Neural cell (in vitro differentiated cells): ENCODE measurements around the gene SMG1. TPM values are rescaled to one million over a fixed set of nuclear protein-coding genes. Genes with fewer than 3 reads are reported as not detected.
A peak's percentile ranks its signal among the peaks of the same experiment; 100 is the strongest.
"Not testable (repeated sequence)": the region's sequence is repeated elsewhere in the genome, so short reads cannot be mapped to it uniquely, and the experiment has no call there.

ENCODE experiments used
- H2AFZ ChIP-seq: fragments of 200-600, 300-800 bp; sonication (generic), shearing (Covaris generic); 2 replicates; pipeline ENCODE4 v1.6.0; 2014; ENCODE audit warnings: low read depth, mild to moderate bottlenecking, antibody characterized with exemption, low read length, moderate library complexity
- H3F3A ChIP-seq: fragments of 200-600 bp; shearing (Covaris generic); 2 replicates; pipeline ENCODE4 v1.6.1; 2016; ENCODE audit warnings: mild to moderate bottlenecking, moderate library complexity, mixed read lengths, antibody characterized with exemption, low read length; ENCODE audit not compliant: insufficient read depth, poor library complexity, severe bottlenecking
- H3K27ac ChIP-seq: fragments of 200-600, 300-800 bp; sonication (generic), shearing (Covaris generic); 2 replicates; pipeline ENCODE4 v1.5.1; 2014; ENCODE audit warnings: mild to moderate bottlenecking, low read length, moderate library complexity
- H3K27me3 ChIP-seq: fragments of 300-800, 200-600 bp; sonication (generic), shearing (Covaris generic); 2 replicates; pipeline ENCODE4 v1.6.0; 2014; ENCODE audit warnings: mild to moderate bottlenecking, low read depth, low read length, moderate library complexity; ENCODE audit not compliant: insufficient read depth
- H3K36me3 ChIP-seq: fragments of 300-800, 200-600 bp; sonication (generic), shearing (Covaris generic); 2 replicates; pipeline ENCODE4 v1.5.1; 2014; ENCODE audit warnings: mild to moderate bottlenecking, antibody characterized with exemption, low read length, moderate library complexity; ENCODE audit not compliant: insufficient read depth
- H3K4me2 ChIP-seq: fragments of 300-800, 200-600 bp; sonication (generic), shearing (Covaris generic); 2 replicates; pipeline ENCODE4 v1.6.0; 2014; ENCODE audit warnings: mild to moderate bottlenecking, low read length
- H3K4me3 ChIP-seq: fragments of 300-800, 200-600 bp; sonication (generic), shearing (Covaris generic); 2 replicates; pipeline ENCODE4 v1.5.1; 2014; ENCODE audit warnings: mild to moderate bottlenecking, low read length, moderate library complexity
- H3K79me2 ChIP-seq: fragments of 200-600 bp; shearing (Covaris generic); replicated peaks from 2 replicates; pipeline ENCODE4 v1.6.0; 2014; ENCODE audit warnings: mild to moderate bottlenecking, low read length, moderate library complexity; ENCODE audit not compliant: insufficient read depth
- H3K9ac ChIP-seq: fragments of 300-800, 200-600 bp; sonication (generic), shearing (Covaris generic); 2 replicates; pipeline ENCODE4 v1.6.1; 2016; ENCODE audit warnings: mild to moderate bottlenecking, low read length, mixed read lengths
- H3K9me2 ChIP-seq: fragments of 200-600 bp; shearing (Covaris generic); 2 replicates; pipeline ENCODE4 v1.6.1; 2016; ENCODE audit warnings: mild to moderate bottlenecking, low read length, mixed read lengths; ENCODE audit not compliant: insufficient read depth
- H3K9me3 ChIP-seq: fragments of 200-600, 300-800 bp; sonication (generic), shearing (Covaris generic); 2 replicates; pipeline ENCODE4 v1.6.1; 2016; ENCODE audit warnings: mild to moderate bottlenecking, mixed run types, low read length, moderate library complexity, mixed read lengths
- H4K20me1 ChIP-seq: fragments of 200-600 bp; shearing (Covaris generic); 2 replicates; pipeline ENCODE4 v1.6.1; 2016; ENCODE audit warnings: mild to moderate bottlenecking, mixed run types; ENCODE audit not compliant: insufficient read depth
- CTCF ChIP-seq: fragments of 450-650 bp; IDR thresholded peaks from 2 replicates; pipeline ENCODE4 v1.5.1; 2014; ENCODE audit warnings: antibody characterized with exemption, mild to moderate bottlenecking, moderate library complexity; ENCODE audit not compliant: poor library complexity, severe bottlenecking
- EP300 ChIP-seq: fragments of 450-650 bp; conservative IDR thresholded peaks from 2 replicates; pipeline ENCODE4 v1.6.1; 2014; ENCODE audit warnings: antibody characterized with exemption, mild to moderate bottlenecking, moderate library complexity; ENCODE audit not compliant: poor library complexity, severe bottlenecking
- EZH2 ChIP-seq: fragments of 200-600, 300-800 bp; shearing (Covaris generic), sonication (generic); IDR thresholded peaks from 2 replicates; pipeline ENCODE4 v1.6.1; 2014; ENCODE audit warnings: antibody characterized with exemption, low read length, borderline replicate concordance, mild to moderate bottlenecking; ENCODE audit not compliant: insufficient read depth, poor library complexity, severe bottlenecking
- MXI1 ChIP-seq: fragments of 450-650 bp; conservative IDR thresholded peaks from 2 replicates; pipeline ENCODE4 v1.6.1; 2014; ENCODE audit warnings: antibody characterized with exemption, mild to moderate bottlenecking; ENCODE audit not compliant: poor library complexity, severe bottlenecking
- POLR2AphosphoS5 ChIP-seq: IDR thresholded peaks from 2 replicates; pipeline ENCODE4 v1.6.1; 2012
- RAD21 ChIP-seq: fragments of 450-650 bp; conservative IDR thresholded peaks from 2 replicates; pipeline ENCODE4 v1.6.1; 2014; ENCODE audit warnings: antibody characterized with exemption, mild to moderate bottlenecking, moderate library complexity
- REST ChIP-seq: IDR thresholded peaks from 2 replicates; pipeline ENCODE4 v1.6.1; 2012; ENCODE audit warnings: borderline replicate concordance
- SMC3 ChIP-seq: fragments of 450-650 bp; conservative IDR thresholded peaks from 2 replicates; pipeline ENCODE4 v1.6.1; 2014; ENCODE audit warnings: antibody characterized with exemption, mild to moderate bottlenecking, moderate library complexity; ENCODE audit not compliant: poor library complexity
- TAF1 ChIP-seq: IDR thresholded peaks from 2 replicates; pipeline ENCODE4 v1.6.1; 2012; ENCODE audit warnings: low read depth
- polyA minus RNA-seq: library from RNA; depleted of rRNA, polyadenylated mRNA; stranded (reverse); fragments of >200 nt; gene quantifications from 2 replicates; pipeline ENCODE4 v1.2.3, GENCODE V29; 2014
- polyA plus RNA-seq: library from polyadenylated mRNA; depleted of rRNA; stranded (reverse); fragments of >200 nt; gene quantifications from 2 replicates; pipeline ENCODE4 v1.2.3, GENCODE V29; 2014

SMG1 gene
- polyA plus RNA-seq (26.3 and 32.7 TPM in 2 replicates), polyA minus RNA-seq (161 and 173 TPM in 2 replicates)

- TF ChIP-seq POLR2AphosphoS5 (peak; percentile 67), MXI1 (peak; percentile 75), TAF1 (peak; percentile 71)
- H3K9me3 ChIP-seq, H3K27me3 ChIP-seq, H3F3A ChIP-seq, H3K9me2 ChIP-seq, H3K36me3 ChIP-seq, H4K20me1 ChIP-seq: not testable (repeated sequence)
- peak within 1 kb of the TSS; percentile 76 for H3K9ac ChIP-seq
- peak within 1 kb of the TSS; percentile 75 for H3K27ac ChIP-seq
- peak within 1 kb of the TSS; percentile 91 for H2AFZ ChIP-seq
- peak within 1 kb of the TSS; percentile 80 for H3K4me2 ChIP-seq
- H3K79me2 ChIP-seq, result peaks cover 22% of the 10 kb centered on the region
- peak within 1 kb of the TSS; percentile 73 for H3K4me3 ChIP-seq
Observed at GRCh38 chr16:18925986-18926865, at the start of gene SMG1. SMG1 (minus strand) TSS chr16:18926408; CDS start chr16:18926041, 367 bp downstream.

- H3K27ac ChIP-seq, result no peak overlapping the region
- no peak overlapping the region for H2AFZ ChIP-seq
- no peak overlapping the region for H3K4me2 ChIP-seq
- no peaks in the 10 kb centered on the region for H3K27me3 ChIP-seq
- TF ChIP-seq EZH2 (no peak), REST (no peak), TAF1 (no peak), RAD21 (no peak), MXI1 (no peak), CTCF (no peak), SMC3 (no peak), EP300 (no peak), POLR2AphosphoS5 (no peak)
- no peak overlapping the region for H3K9ac ChIP-seq
- H3K36me3 ChIP-seq, result no peaks in the 10 kb centered on the region
- H3F3A ChIP-seq, result no peaks in the 10 kb centered on the region
- H3K9me2 ChIP-seq, result no peaks in the 10 kb centered on the region
- H3K79me2 ChIP-seq, result no peaks in the 10 kb centered on the region
- no peak overlapping the region for H3K4me3 ChIP-seq
- H3K9me3 ChIP-seq, result no peaks in the 10 kb centered on the region
- H4K20me1 ChIP-seq, result no peaks in the 10 kb centered on the region
Observed at GRCh38 chr16:18975109-18975508, 48.9 kb upstream of the SMG1 start.
